Breast epithelium (tissue), 4 donors: Measurements from ENCODE around the gene FOXK1. TPM values are rescaled to one million over a fixed set of nuclear protein-coding genes. Genes with fewer than 3 reads are reported as not detected.

Experiments
- DNase-seq, 2 donors: peaks; one replicate each; pipeline ENCODE4 v3.0.0-alpha.2; 2019; ENCODE audit warnings: low spot score in 2 of 2
- H3K27ac ChIP-seq, 2 donors: fragments of 200-600 bp; sonication (generic) in 1 of 2; one replicate each; pipeline ENCODE4 v1.5.1; 2016 to 2019; ENCODE audit warnings: mild to moderate bottlenecking in 1 of 2
- H3K27me3 ChIP-seq, 2 donors: fragments of 200-600 bp; sonication (generic) in 1 of 2; one replicate each; pipeline versions ENCODE4 v1.5.1 to v1.6.0; 2017 to 2019; ENCODE audit warnings: control low read depth in 1 of 2, mild to moderate bottlenecking in 1 of 2
- H3K36me3 ChIP-seq: fragments of 200-600 bp; one replicate; pipeline ENCODE4 v1.5.1; 2019
- H3K4me1 ChIP-seq, 2 donors: fragments of 200-600 bp; sonication (generic); one replicate each; pipeline ENCODE4 v1.5.1; 2016 to 2019; ENCODE audit warnings: control low read depth in 1 of 2
- H3K4me3 ChIP-seq, 3 donors: fragments of 200-600 bp; sonication (generic); 1 replicate in 2 of 3; 2 replicates in 1 of 3; pipeline ENCODE4 v1.5.1; 2016 to 2019; ENCODE audit warnings: mild to moderate bottlenecking in 3 of 3, moderate library complexity in 2 of 3
- H3K9me3 ChIP-seq, 2 donors: fragments of 200-600 bp; sonication (generic) in 1 of 2; one replicate each; pipeline ENCODE4 v1.5.1; 2016 to 2019; ENCODE audit warnings: control low read depth in 1 of 2
- CTCF ChIP-seq, 3 donors: fragments of 450-650 bp; IDR thresholded peaks; one replicate each; pipeline ENCODE4 v1.5.1; 2016 to 2017; ENCODE audit warnings: antibody characterized with exemption in 3 of 3, mild to moderate bottlenecking in 3 of 3, moderate library complexity in 3 of 3
- POLR2A ChIP-seq: fragments of 450-650 bp; IDR thresholded peaks from one replicate; pipeline ENCODE4 v1.6.1; 2016; ENCODE audit warnings: antibody characterized with exemption, mild to moderate bottlenecking, moderate library complexity
- POLR2AphosphoS5 ChIP-seq, 3 donors: sonication (generic); formaldehyde crosslinking; IDR thresholded peaks; one replicate each; pipeline ENCODE4 v1.6.1; 2017; ENCODE audit warnings: antibody characterized with exemption in 3 of 3
- intact Hi-C: fragments of 100-400 bp; cut with DNase I; formaldehyde crosslinking; loops from one replicate; pipeline ENCODE4 v1.15.1; 2023; ENCODE audit warnings: low total_unique reads
- total RNA-seq, 3 donors: library from RNA; depleted of rRNA; stranded (reverse); fragments of >200 nt; gene quantifications; one replicate each; pipeline ENCODE4 v1.1.0, GENCODE V29; 2016

Gene FOXK1
- total RNA-seq, 3 donors from 2014 or later = 11.7 to 16.5 (median 15.7) TPM

GRCh38 chr7:4787541-4787940 lies 105.4 kb downstream of the FOXK1 start:
- no peaks in the 10 kb centered on the region for H3K4me1 ChIP-seq
- H3K27me3 ChIP-seq = no peaks in the 10 kb centered on the region
- DNase-seq = no peak
- H3K27ac ChIP-seq = no peak overlapping the region
- no peak for TF ChIP-seq POLR2AphosphoS5 (IDR thresholded peaks at IDR 0.05)
- TF ChIP-seq CTCF (IDR thresholded peaks at IDR 0.05) = no peak
- TF ChIP-seq POLR2A = no peak
- no peaks in the 10 kb centered on the region for H3K9me3 ChIP-seq
- intact Hi-C loops = no loop called here
- H3K4me3 ChIP-seq = no peak overlapping the region
- H3K36me3 ChIP-seq = peaks cover 17% of the 10 kb centered on the region

GRCh38 chr7:4787947-4788626 lies 106.0 kb downstream of the FOXK1 start:
- intact Hi-C loops = no loop called here
- H3K36me3 ChIP-seq = peaks cover 17% of the 10 kb centered on the region
- no peaks in the 10 kb centered on the region for H3K27me3 ChIP-seq
- H3K4me3 ChIP-seq = no peak overlapping the region
- DNase-seq = no peak
- TF ChIP-seq POLR2A (no peak), POLR2AphosphoS5 (IDR thresholded peaks at IDR 0.05) (no peak)
- H3K27ac ChIP-seq = no peak overlapping the region
- no peaks in the 10 kb centered on the region for H3K9me3 ChIP-seq
- H3K4me1 ChIP-seq = no peaks in the 10 kb centered on the region

DNA sequence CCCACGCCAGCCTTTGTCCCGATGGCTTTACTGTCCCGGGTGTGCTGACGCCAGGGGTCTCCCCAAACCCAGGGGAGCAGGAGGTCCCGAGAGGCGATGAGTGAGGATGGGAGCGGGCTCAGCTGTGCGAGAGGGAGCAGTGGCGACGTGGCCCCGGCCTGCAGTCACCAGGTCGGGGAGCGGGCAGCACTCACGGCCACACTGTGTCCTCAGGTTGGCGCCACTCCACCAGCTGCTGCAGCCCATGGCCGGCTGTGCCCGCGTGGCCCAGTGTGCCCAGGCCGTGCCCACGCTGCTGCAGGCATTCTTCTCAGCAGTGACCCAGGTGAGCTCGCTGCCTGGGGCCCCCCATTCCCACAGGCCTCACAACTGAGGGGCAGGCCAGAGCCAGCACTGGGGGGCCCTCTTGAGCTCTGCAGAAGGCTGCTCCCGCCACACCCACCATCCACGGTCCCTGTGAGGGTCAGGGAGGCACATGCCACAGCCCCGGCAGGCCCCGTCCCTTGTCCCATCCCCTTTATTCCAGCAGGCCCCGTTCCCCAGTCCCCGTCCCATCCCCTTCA lies 106.6 kb downstream of the FOXK1 start:
- no peak for DNase-seq
- Histone ChIP-seq H3K4me3 (no peak overlapping the region), H3K4me1 (no peaks in the 10 kb centered on the region), H3K27ac (no peak overlapping the region), H3K9me3 (no peaks in the 10 kb centered on the region), H3K36me3 (peaks cover 17% of the 10 kb centered on the region), H3K27me3 (no peaks in the 10 kb centered on the region)
- TF ChIP-seq POLR2AphosphoS5 (IDR thresholded peaks at IDR 0.05) (no peak), CTCF (IDR thresholded peaks at IDR 0.05) (no peak), POLR2A (no peak)
- intact Hi-C loops = no loop called here

DNA sequence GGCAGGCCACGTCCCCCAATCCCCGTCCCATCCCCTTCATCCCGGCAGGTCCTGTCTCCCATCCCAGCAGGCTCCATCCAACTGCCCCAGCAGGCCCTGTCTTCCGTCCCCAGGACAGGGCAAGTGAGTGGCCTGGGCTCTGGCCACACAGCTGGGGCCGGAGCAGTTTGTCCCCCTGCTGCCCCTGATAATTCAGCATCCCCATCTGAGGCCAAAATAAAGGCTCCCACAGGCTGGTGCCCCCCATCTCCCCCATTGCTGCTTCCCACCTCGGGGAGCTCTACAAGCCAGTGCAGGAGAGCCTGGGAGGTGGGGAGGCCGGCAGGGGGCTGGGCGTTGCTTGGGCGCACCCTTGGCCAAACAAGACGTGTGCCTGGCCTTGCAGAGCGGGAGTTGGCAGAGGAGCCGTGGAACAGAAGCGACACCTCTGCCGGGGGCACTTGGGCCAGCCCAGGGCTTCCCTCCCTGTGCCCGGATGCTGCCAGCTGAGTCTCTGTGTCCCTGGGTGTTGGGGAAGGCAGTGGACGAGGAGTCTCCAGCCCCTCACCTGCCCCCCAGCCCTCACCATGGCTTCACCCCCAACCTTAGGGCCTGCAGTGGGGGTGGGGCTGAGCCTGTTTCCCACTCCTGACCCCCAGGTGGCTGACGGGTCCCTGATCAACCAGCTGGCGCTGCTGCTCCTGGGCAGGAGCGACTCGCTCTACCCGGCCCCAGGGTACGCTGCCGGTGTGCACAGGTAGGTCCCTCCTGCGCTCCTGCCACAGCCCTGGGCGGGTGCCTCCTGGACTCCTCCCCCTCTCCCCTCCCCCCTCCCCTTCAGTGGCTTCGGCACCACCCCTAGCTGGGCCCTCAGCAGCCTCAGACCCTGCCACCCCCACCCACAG lies 107.3 kb downstream of the FOXK1 start:
- Histone ChIP-seq H3K4me1 (no peaks in the 10 kb centered on the region), H3K36me3 (peaks cover 17% of the 10 kb centered on the region), H3K4me3 (no peak overlapping the region), H3K9me3 (no peaks in the 10 kb centered on the region), H3K27me3 (no peaks in the 10 kb centered on the region), H3K27ac (no peak overlapping the region)
- intact Hi-C loops = no loop called here
- TF ChIP-seq POLR2AphosphoS5 (IDR thresholded peaks at IDR 0.05) (no peak), CTCF (IDR thresholded peaks at IDR 0.05) (no peak)
- no peak for DNase-seq

DNA sequence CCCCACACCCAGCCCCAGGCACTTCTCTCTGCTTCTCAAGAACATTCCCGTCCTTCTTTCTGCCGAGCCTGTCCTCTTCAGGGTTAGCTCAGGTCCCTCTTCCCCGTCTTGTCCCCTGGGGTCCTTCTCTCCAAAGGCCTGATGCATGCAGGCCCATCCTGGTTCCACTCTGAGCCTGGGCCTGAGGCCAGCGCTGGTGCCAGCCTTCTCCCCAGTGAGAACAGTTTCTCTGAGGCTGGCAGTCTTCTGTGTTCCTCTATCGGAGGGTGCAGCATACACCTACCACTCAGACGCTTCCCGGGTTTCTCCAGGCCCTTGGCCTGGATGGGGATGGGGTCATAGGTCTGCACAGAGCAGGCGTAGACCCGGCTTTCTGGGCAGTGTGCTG lies 108.0 kb downstream of the FOXK1 start:
- intact Hi-C loops = no loop called here
- TF ChIP-seq CTCF (IDR thresholded peaks at IDR 0.05) (no peak), POLR2AphosphoS5 (IDR thresholded peaks at IDR 0.05) (no peak)
- H3K36me3 ChIP-seq = peaks cover 17% of the 10 kb centered on the region

More for the DNA sequence above, 108.0 kb downstream of the FOXK1 start:
- DNase-seq = no peak
- no peaks in the 10 kb centered on the region for H3K27me3 ChIP-seq
- no peak overlapping the region for H3K27ac ChIP-seq
- H3K4me3 ChIP-seq = no peak overlapping the region
- H3K9me3 ChIP-seq = no peaks in the 10 kb centered on the region
- H3K4me1 ChIP-seq = no peaks in the 10 kb centered on the region
